HG02840 (cell line): ENCODE results near the gene DOCK4.

Experiments
- ATAC-seq: cut with Tn5 transposase; IDR thresholded peaks from one replicate; pipeline ENCODE4 v1.9.1; 2021; ENCODE audit warnings: mild to moderate bottlenecking, moderate library complexity, moderate number of reproducible peaks; ENCODE audit not compliant: unreplicated experiment, low FRiP score

Gene DOCK4

GRCh38 chr7:111987115-111987826 is 218.9 kb downstream of the DOCK4 start:
- no peak for ATAC-seq

DNA sequence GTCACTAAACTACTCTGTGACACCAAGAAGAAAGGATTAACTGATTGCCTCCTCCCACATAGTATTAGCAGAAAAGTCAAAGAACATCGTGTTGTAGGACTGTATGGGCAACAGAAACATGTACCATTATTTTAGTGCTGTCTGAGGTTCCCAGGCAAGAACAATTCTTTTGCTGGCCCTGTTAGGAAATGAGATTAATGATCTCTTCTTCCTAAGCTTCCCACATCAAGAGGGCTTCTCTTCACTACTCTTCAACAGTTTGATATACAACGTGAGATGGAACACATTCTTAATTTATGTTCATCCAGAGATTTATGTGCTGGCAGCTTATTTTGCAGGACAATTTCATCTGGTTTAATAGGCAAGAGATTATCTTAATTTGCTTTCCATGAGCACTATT is 219.6 kb downstream of the DOCK4 start:
- ATAC-seq = no peak

DNA sequence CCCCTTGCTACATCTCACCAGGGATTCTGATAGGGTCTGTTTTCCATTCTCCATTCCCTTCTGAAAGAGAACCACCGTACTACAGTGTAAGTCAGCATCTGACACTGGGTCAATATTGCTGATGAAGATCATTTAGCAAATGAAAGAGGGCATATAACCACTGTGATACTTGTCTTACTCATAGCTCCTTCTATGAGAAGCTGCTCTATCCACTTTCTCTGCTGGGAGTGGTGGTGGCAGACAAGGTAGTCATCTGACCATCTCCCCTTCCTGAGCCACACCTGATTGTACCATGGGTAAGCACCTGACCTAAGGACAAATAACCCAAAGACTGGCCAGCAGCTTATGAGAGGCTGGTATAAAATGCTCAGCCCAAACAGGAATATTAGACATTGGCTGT is 220.4 kb downstream of the DOCK4 start:
- no peak for ATAC-seq

GRCh38 chr7:111982804-111983203 is 223.4 kb downstream of the DOCK4 start:
- ATAC-seq = no peak

GRCh38 chr7:111982133-111982532 is 224.1 kb downstream of the DOCK4 start:
- ATAC-seq = no peak

GRCh38 chr7:111980725-111981124 is 225.5 kb downstream of the DOCK4 start:
- ATAC-seq = no peak

GRCh38 chr7:111975346-111975745 is 230.9 kb downstream of the DOCK4 start:
- no peak for ATAC-seq

GRCh38 chr7:111960984-111961383 is 245.2 kb downstream of the DOCK4 start:
- ATAC-seq = no peak

DNA sequence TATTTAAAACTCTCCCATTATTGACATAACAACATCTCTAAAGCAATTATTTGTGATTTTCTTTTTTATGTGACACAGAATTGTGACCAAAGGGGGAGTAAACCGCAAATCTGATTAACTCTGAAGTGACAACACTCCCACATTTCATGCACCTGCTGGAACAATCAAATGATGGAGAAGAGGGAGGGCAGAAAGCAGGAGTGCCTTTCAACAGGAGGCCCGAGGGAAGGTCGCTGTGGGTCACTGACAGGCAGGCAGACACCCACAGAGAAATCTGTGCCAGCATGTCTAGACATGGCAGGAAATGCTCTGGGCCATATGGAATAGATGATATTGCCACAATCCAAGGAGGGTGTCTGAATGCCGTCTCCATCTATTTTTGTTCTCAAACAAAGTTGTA is 247.3 kb downstream of the DOCK4 start:
- no peak for ATAC-seq

GRCh38 chr7:111958431-111958830 is 247.8 kb downstream of the DOCK4 start:
- ATAC-seq = no peak

- no peak for ATAC-seq
Observed at GRCh38 chr7:111955616-111956015, 250.6 kb downstream of the DOCK4 start.

- no peak for ATAC-seq
Observed at GRCh38 chr7:111954474-111955381, 251.5 kb downstream of the DOCK4 start.

DNA sequence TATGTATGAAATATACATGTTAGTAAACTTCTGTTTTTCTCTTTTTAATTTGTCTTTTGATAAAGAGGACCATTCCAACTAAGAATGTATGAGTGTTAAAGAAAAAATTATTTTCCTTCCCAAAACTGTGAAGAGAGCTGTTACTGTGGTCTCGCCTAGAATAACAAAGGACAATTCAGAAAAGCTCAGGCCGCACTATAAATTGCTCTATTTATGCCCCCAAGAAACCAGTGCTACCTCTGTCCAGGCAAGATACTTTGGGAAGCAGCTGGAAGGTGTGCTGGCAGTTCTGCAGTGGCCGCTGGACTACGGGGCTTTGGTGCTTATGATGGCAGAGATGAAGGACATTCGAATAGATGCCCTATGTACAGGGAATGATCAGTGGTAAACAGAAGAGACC is 252.1 kb downstream of the DOCK4 start:
- no peak for ATAC-seq

DNA sequence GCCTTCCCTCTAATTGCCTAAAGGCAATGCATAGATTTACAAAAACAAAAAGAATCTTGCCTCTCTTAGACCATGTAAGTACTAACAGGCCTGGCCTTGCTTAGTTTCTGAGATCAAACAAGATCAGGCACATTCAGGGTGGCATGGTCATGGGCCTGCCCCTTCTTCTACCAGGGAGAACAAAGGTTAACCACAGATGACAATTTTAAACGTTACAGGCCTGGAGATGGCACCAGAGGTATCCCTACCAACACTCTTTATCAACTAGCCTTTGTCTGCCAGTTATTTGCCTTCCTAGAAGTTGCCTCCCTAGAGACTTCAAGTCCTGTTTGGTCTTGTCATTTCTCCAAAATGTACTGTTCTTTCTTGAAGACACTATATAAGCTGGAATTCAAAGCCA is 252.6 kb downstream of the DOCK4 start:
- no peak for ATAC-seq

DNA sequence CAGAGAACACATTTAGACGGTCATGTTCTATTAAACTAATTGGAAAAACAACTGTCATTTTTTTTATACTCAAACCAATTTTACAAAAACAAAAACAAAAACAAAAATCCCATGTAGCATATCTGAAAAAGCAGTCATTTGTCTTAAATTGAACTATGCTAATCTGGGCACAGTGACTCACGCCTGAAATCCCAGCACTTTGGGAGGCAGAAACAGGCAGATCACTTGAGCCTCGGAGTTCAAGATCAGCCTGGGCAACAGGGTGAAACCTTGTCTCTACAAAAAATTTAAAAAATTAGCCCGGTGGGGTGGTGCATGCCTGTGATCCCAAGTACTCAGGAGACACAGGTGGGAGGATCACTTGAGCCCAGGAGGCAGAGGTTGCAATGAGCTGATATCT is 253.4 kb downstream of the DOCK4 start:
- no peak for ATAC-seq

DNA sequence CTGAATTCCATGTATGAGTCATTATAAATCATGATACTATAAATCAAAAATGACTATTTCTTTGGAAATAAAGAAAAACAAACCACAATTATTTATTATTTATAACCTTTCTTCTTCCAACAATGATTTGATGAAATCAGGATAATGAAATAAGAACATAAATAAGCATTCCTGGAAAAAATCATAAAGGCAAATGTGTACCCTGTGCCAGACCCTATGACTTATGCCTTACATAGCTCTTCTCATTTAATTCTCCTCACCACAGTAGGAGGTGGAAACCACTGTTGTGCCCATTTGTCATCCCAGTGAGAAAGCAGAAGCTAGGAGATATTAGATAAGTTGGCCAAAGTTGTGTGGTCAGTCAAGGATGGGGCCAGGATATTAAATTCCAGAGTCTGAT is 255.1 kb downstream of the DOCK4 start:
- ATAC-seq = no peak

- no peak for ATAC-seq
Observed at GRCh38 chr7:111942450-111943081, 263.6 kb downstream of the DOCK4 start.

DNA sequence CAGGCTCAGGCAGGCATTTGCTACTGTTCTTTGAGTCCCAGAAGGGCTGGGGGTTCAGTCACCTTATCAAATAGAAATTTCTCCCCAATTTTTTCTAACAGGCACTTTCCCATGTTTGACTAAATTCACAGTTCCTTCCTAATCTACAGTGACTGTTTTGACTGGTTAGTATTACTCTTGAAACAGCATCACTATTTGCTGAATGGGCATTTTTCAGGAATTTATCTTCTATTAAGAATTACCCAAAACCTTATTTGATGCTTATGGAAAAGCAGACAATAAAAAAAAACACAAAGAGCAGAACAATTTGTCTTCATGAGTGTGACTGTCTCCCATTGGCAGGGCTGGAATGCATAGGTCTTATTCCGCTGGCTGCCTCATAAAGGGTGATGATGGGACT is 269.0 kb downstream of the DOCK4 start:
- no peak for ATAC-seq

GRCh38 chr7:111933609-111934008 is 272.6 kb downstream of the DOCK4 start:
- no peak for ATAC-seq

- ATAC-seq = no peak
Observed at GRCh38 chr7:111931958-111932357, 274.2 kb downstream of the DOCK4 start.

DNA sequence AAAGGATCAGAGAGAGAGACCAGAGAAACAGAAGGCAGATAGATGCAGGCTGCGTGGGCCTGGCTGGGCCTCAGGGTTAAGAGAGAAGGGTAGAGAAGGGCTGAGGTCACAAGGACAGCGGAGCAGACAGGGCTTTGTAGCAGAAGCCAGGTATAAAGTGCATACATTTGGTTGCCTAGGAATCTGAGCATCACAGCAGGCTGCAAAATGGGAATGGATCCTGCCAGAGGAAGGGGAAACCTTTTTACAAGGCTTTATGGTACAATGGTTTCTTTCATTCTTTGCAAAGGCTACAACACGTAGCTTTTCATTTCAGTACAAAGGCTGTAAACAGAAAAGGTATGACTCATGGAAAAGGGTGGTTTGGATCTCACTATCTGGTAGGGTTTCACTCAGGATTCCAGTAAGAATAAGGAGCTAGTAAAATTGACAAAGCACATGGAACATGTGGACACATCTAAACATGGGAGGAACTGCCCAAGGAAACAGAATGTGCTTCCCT is 275.1 kb downstream of the DOCK4 start:
- ATAC-seq = no peak
